GM19395 (cell line): ENCODE measurements around the gene PLCL1.
"Not testable (repeated sequence)": the region's sequence is repeated elsewhere in the genome, so short reads cannot be mapped to it uniquely, and the experiment has no call there.

Source experiments
- ATAC-seq: cut with Tn5 transposase; IDR thresholded peaks from one replicate; pipeline ENCODE4 v1.9.1; 2021; ENCODE audit warnings: mild to moderate bottlenecking, moderate library complexity; ENCODE audit not compliant: unreplicated experiment

PLCL1 gene

DNA sequence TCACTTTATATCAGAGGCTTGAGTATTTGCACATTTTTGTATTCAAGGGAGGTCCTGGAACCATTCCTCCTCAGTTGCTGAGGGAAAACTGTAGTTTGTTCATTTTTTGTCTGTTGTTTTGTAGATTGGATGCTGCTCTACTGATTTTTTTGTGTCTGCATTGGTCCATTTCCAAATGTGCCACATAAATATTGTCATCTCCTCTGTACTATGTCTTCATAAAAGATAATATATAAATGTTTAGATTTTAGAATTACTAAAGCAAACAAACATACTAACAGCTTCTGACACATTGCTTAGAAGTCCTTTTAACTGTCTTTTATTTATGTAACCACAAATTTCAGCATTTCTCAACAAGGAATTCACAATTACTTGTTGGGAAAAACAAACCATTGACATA is 356.8 kb downstream of the PLCL1 start:
- ATAC-seq, result no peak

DNA sequence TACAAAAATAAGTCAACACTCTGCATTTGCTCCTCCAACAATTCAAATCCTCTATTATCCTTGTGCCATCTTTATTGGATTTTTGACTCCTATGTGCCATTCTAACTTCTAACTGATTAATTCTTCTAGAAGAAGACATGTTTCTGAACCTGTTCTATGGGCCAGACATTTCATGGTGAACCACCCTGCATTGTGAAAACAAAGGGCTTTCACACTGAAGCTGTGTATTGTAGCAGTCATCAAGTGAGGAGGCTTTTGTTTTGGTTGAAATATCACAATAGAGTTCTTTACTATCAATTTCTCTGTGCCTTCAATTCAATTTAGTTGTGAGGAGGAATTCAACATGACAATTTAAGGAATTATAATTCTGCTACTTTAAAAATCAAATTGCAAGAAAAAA is 357.9 kb downstream of the PLCL1 start:
- no peak for ATAC-seq

DNA sequence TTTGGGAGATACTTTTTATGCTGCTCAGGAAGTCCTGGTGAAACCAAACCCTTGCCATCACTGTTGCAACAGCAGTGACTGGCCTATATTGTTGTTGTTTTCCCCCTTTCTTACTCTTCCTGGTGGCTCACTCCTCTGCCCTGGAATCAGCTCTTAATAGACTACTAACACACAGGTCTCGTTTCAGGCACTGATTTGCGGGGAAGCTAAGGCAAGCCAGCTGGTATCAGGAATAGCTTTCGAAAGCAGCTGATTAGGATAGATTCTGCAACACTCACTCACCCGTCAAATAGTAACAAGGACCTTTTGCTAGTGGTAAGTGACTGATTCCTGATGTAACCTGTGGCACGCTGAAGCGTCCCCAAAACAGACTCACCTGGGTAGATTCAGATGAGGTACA is 360.4 kb downstream of the PLCL1 start:
- ATAC-seq, result no peak

DNA sequence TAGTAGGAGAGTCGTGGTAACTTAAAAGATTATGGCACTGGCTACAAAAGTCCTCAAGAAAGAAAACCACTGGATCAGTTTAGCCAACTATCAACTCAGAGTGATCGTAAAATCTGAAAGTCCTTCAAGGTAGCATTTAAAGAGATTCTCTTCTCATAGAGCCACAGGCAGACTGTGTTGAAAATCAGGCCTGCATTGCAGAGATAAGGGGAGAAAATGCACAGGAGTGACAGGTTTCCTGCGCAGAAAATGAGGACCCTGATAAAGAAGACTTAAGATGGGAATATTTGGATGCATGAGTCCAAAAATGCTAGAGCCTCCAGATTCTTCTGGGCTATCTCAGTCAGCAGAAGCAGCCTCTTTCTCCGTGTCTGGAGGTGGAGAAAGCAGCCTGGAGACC is 360.9 kb downstream of the PLCL1 start:
- ATAC-seq, result no peak

DNA sequence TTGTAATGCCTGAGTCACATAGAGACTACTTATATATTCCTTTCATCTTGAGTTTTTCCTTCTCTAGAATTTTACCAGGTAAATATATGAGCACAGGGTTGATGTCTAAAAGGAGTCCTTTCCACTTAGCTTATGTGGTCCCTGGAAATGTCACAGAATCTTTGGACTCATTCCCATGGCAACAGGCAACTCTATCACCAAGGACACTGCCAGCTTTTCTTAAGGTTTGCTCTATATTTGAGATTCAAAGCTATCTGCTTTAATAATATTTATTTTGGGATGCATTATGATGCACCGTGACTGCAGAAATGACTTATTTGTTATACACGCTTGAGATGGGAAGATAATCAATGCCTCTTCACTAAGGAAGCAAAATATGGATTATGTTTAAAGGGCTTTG is 363.0 kb downstream of the PLCL1 start:
- ATAC-seq, result no peak

DNA sequence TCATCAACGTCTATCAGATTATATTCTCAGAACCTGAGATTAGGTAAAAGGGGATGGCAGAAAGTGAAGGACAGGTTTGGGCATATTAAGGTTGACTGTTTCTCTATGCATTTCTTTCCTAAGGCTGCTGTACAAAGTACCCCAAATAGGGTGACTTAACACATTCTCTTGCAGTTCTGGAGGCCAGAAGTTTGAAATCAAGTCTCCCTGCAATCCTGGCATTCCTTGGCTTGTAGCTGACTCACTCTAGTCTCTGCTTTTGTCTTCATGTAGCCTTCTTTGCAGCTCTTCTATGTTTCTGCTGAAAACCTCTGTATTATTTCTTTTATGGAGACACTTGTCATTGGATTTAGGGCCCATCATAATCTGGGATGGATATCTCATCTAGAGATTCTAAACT is 364.3 kb downstream of the PLCL1 start:
- ATAC-seq, result no peak

DNA sequence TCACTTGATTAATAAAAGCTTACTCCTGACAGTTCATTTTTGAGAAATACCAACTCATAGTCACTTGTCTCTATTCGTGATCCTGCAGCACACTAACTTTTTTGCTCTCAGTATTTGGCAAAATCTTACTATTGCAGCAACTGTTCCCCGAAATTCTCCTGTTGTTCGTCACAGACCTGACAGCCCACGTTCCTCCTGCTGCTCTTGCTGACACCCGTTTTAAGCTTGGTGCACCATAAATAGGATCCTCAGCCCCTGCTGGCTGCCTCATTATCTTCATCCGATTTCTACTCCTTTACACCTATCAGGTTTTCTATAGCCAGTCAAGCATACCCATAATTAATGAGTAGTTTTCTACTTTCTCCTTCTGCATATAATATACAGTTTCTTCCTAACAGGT is 368.8 kb downstream of the PLCL1 start:
- no peak for ATAC-seq

DNA sequence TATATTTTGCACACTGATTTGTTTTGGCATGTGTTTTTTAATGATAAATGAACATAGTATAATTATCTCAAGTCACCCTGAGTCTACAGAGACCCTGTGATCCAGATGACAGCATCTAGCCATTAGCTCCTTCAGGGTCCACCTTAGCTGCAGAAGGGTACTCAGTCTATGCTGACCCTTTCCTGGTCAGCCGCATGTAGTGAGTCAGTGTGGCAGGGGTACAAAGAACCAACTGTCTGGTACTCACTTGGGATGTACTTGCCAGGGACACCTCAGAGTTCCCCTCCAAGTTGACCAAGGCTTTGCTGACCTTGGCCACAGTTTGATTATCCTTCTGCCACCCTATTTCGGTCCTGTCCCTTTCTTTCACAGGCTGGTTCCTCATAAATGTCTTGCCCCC is 369.5 kb downstream of the PLCL1 start:
- no peak for ATAC-seq

DNA sequence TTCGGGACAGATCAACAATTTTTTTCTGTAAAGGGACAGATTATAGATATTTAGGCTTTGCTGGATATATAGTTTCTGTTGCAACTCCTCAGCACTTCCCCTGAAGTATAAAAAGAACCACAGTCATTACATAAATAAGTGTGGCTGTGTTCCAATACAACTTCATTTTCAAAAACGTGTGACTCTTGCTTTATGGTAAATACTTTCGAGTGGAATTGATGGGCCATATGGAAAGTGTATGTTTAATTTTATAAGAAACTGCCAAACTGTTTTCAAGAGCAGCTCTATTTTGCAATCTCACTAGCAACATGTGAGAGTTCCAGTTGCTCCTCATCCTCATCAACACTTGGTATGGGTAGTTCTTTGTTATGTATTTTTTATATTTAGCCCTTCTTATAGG is 370.9 kb downstream of the PLCL1 start:
- no peak for ATAC-seq

DNA sequence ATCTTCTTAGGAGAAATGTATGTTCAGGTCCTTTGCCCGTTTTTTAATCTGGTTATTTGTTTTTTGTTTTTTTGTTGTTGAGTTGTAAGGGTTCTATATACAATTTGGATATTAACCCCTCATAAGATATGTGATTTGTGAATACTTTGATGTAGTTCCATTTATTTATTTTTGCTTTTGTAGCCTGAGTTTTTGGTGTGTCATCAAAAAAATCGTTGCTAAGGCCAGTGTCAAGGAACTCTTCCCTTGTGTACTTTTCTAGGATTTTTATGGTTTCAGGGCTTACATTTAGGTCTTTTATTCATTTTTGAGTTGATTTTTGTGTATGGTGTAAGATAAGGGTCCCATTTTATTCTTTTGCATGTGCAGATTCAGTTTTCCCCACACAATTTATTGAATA is 372.6 kb downstream of the PLCL1 start:
- no peak for ATAC-seq

DNA sequence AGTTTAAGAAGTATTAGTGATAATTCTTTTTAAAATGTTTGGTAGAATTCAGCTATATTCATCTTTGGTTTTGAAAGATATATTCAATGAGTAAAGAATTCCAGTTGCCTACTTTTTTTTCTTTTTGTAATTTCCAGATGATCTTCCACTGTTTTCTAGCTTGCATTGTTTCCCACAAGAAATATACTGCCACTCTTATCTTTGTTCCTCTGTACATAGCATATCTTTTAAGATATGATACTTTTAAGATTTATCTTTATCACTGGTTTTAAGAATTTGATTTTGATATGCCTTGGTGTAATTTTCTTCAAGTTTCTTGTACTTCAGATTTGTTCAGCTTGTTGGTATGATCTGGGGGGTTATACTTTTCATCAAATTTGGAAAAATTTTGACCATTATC is 374.4 kb downstream of the PLCL1 start:
- no peak for ATAC-seq

DNA sequence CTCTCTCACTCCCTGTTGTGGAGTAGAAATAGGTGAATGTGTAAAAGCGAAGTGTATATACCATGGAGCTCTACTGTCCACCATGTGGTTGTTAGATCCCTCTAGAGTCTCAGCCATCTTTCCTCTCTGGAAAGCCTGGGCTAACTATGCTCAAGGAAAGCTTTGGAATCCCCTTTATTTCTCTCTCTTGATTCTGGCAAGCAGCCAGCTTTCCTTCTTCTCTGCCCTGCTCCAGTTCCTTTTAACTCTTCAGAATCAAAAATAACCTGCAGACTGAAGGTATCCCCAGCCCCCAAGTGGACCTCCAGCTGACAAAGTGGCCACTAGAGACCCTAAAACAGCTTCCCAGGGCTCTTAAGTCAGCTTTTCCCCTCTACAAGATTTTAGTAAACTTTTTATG is 381.9 kb downstream of the PLCL1 start:
- no peak for ATAC-seq

DNA sequence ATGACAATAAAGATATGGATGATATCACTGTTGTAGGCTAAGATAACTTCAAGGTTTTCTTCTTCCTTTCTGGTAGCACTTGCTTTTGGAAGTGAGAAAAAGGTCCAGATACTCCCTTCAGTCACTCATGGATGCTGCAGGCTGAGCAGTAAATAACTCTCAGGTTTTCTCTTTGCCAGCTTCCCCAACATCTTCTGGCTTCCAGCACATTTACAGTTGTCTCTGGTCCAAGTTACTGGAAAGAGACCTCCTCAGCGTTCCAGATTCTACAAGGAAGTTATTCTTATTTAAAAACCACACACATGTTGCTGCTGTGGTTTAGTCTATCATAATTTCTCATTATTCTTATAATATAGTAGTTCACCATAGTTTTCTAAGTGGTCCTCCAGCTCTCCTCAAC is 383.4 kb downstream of the PLCL1 start:
- no peak for ATAC-seq

DNA sequence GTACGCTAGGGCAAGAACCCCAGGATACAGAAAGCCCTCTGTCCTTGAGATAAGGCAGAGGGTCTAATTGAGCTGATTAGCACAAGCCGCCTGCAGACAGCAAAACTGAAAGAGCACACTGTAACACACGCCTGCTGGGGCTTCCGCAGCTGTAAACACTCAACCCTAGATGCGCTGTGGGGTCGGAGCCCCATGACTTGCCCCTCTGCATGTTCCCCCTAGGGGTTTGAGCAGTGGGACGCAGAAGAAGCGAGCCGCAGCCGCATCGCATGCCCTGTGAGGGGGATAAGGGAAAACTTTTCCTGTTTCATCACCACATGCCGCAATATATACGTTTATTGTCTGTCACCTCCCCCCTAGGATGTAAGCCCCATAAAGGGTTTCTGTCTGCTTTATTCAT is 384.6 kb downstream of the PLCL1 start:
- no peak for ATAC-seq

DNA sequence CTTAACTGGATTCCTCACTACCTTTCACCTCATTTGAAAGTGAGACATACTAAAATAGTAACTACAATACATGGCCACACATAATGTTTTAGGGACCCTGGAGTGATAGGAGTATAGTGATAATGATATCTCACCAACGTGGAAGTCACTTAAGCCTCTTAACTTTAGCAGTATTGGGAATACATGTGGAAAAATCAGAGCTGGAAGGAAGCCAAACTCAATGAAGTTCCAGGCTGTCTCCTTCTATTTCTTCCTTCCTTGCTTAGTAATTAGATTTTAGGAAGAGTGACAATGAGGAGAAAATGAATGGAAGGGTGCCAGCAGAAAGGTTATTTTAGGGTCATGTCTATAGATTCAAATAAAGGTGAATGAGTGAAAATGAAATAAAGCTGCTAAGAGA is 387.3 kb downstream of the PLCL1 start:
- ATAC-seq, result no peak

DNA sequence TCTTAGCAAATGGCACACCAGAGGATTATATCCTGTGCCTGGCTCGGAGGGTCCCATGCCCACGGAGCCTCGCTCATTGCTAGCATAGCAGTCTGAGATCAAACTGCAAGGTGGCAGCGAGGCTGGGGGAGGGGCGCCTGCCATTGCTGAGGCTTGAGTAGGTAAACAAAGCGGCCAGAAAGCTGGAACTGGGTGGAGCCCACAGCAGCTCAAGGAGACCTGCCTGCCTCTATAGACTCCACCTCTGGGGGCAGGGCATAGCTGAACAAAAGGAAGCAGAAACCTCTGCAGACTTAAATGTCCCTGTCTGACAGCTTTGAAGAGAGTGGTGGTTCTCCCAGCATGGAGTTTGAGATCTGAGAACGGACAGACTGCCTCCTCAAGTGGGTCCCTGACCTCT is 392.2 kb downstream of the PLCL1 start:
- not testable (repeated sequence) for ATAC-seq
